Stimulated activated CD4-positive, alpha-beta T cell treated with anti-CD3 and anti-CD28 coated beads, Interleukin-15, amount 100 ng/mL, for 48 hours (primary cell): ENCODE results near the gene CLTC.
"Not testable (repeated sequence)": the region's sequence is repeated elsewhere in the genome, so short reads cannot be mapped to it uniquely, and the experiment has no call there.

Source experiments
- DNase-seq, 2 donors: peaks; one replicate each; pipeline ENCODE4 v3.0.0-alpha.2; 2020; ENCODE audit warnings: low read depth in 2 of 2

CLTC gene

GRCh38 chr17:59634632-59635541 lies 15.2 kb downstream of the CLTC start:
- no peak for DNase-seq

GRCh38 chr17:59637611-59638310 lies 18.1 kb downstream of the CLTC start:
- DNase-seq, result no peak

GRCh38 chr17:59638553-59638952 lies 18.9 kb downstream of the CLTC start:
- DNase-seq, result no peak

- no peak for DNase-seq
Measured at GRCh38 chr17:59641799-59642484, 22.2 kb downstream of the CLTC start.

- no peak for DNase-seq
Measured at GRCh38 chr17:59642565-59642964, 22.9 kb downstream of the CLTC start.

GRCh38 chr17:59643159-59644140 lies 23.8 kb downstream of the CLTC start:
- no peak for DNase-seq

GRCh38 chr17:59647288-59647687 lies 27.6 kb downstream of the CLTC start:
- no peak for DNase-seq

- DNase-seq, result no peak
Measured at GRCh38 chr17:59649886-59650285, 30.2 kb downstream of the CLTC start.

GRCh38 chr17:59650642-59651041 lies 30.9 kb downstream of the CLTC start:
- DNase-seq, result no peak

GRCh38 chr17:59651346-59651745 lies 31.7 kb downstream of the CLTC start:
- DNase-seq, result no peak

- no peak for DNase-seq
Measured at GRCh38 chr17:59652119-59652518, 32.4 kb downstream of the CLTC start.

GRCh38 chr17:59656624-59657023 lies 36.9 kb downstream of the CLTC start:
- DNase-seq, result not testable (repeated sequence)

- DNase-seq, result no peak
Measured at GRCh38 chr17:59666235-59666634, 46.5 kb downstream of the CLTC start.

- no peak for DNase-seq
Measured at GRCh38 chr17:59668816-59669215, 49.1 kb downstream of the CLTC start.

- no peak for DNase-seq
Measured at GRCh38 chr17:59669411-59669810, 49.7 kb downstream of the CLTC start.

GRCh38 chr17:59669944-59670343 lies 50.2 kb downstream of the CLTC start:
- DNase-seq, result no peak

GRCh38 chr17:59671386-59671785 lies 51.7 kb downstream of the CLTC start:
- DNase-seq, result no peak

GRCh38 chr17:59675231-59675630 lies 55.5 kb downstream of the CLTC start:
- no peak for DNase-seq

- no peak for DNase-seq
Measured at GRCh38 chr17:59676716-59677115, 57.0 kb downstream of the CLTC start.

GRCh38 chr17:59678918-59679317 lies 59.2 kb downstream of the CLTC start:
- DNase-seq, result no peak

GRCh38 chr17:59680314-59680713 lies 60.6 kb downstream of the CLTC start:
- DNase-seq, result no peak
